ENCODE measurements around the gene FANCC.

DNA sequence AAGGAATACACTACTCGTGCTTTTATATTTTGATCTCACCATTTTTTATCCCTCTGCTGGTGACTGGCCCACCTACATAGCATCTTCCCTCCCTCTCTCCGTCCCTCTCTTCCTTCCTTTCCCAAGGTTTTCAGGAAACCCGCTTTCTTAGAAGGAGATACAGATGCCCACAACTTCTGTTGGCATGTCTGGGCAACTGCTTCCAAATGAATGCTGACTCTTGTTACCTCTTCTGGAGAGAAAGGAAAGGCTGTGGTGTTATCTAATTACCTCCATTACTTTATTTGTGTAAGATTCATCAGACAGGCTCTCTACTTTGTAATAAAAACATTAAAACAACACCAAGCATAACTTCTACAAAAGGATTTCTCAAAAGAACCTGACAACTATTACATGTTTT is 20.2 kb downstream of the FANCC start:
- TF ChIP-seq BHLHE40 (IDR thresholded peaks at IDR 0.05; ENCODE audit: low read depth, low read length): no peak
- TF ChIP-seq SMC3 (IDR thresholded peaks at IDR 0.05; ENCODE audit: low read depth, low read length): no peak
- TF ChIP-seq MAZ (IDR thresholded peaks at IDR 0.05; ENCODE audit: borderline replicate concordance, low read depth, low read length): no peak
- TF ChIP-seq, protein P1, sequence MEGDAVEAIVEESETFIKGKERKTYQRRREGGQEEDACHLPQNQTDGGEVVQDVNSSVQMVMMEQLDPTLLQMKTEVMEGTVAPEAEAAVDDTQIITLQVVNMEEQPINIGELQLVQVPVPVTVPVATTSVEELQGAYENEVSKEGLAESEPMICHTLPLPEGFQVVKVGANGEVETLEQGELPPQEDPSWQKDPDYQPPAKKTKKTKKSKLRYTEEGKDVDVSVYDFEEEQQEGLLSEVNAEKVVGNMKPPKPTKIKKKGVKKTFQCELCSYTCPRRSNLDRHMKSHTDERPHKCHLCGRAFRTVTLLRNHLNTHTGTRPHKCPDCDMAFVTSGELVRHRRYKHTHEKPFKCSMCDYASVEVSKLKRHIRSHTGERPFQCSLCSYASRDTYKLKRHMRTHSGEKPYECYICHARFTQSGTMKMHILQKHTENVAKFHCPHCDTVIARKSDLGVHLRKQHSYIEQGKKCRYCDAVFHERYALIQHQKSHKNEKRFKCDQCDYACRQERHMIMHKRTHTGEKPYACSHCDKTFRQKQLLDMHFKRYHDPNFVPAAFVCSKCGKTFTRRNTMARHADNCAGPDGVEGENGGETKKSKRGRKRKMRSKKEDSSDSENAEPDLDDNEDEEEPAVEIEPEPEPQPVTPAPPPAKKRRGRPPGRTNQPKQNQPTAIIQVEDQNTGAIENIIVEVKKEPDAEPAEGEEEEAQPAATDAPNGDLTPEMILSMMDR (conservative IDR thresholded peaks at IDR 0.05; ENCODE audit: low read depth, low read length): no peak
- TF ChIP-seq POLR2A (IDR thresholded peaks at IDR 0.05; ENCODE audit: low read depth, low read length): no peak
- TF ChIP-seq CEBPB (IDR thresholded peaks at IDR 0.05; ENCODE audit: low read depth, low read length): no peak
- no peak for TF ChIP-seq RAD21 (IDR thresholded peaks at IDR 0.05; ENCODE audit: low read length)
- no peak for TF ChIP-seq MXI1 (IDR thresholded peaks at IDR 0.05; ENCODE audit: borderline replicate concordance, low read depth, low read length)
- TF ChIP-seq MAFK (IDR thresholded peaks at IDR 0.05; ENCODE audit: low read depth, low read length): no peak

All from IMR-90 (cell line).